SH-SY5Y (cell line): ENCODE measurements around the gene BABAM2.

Source experiments
- GATA2 ChIP-seq: IDR thresholded peaks from 2 replicates; pipeline ENCODE4 v1.6.1; 2011; ENCODE audit warnings: mild to moderate bottlenecking, low read depth, low read length
- GATA3 ChIP-seq: IDR thresholded peaks from 2 replicates; pipeline ENCODE4 v1.6.1; 2011; ENCODE audit warnings: low read depth, mild to moderate bottlenecking, low read length, moderate library complexity

Gene BABAM2

GRCh38 chr2:28279371-28279770 lies 388.8 kb downstream of the BABAM2 start:
- TF ChIP-seq GATA3 (no peak), GATA2 (no peak; the same call in 1 of the 2 replicates)

GRCh38 chr2:28280619-28281018 lies 390.1 kb downstream of the BABAM2 start:
- no peak for TF ChIP-seq GATA3
- no peak for TF ChIP-seq GATA2

- TF ChIP-seq GATA2, result no peak
- TF ChIP-seq GATA3, result no peak
Observed at GRCh38 chr2:28281739-28282138, 391.2 kb downstream of the BABAM2 start.

- TF ChIP-seq GATA2 (no peak), GATA3 (no peak)
Observed at GRCh38 chr2:28282248-28282647, 391.7 kb downstream of the BABAM2 start.

- TF ChIP-seq GATA2, result no peak
- TF ChIP-seq GATA3, result no peak
Observed at GRCh38 chr2:28282861-28283646, 392.5 kb downstream of the BABAM2 start.

GRCh38 chr2:28283861-28284260 lies 393.3 kb downstream of the BABAM2 start:
- TF ChIP-seq GATA2 (no peak), GATA3 (no peak)

GRCh38 chr2:28286678-28287077 lies 396.1 kb downstream of the BABAM2 start:
- TF ChIP-seq GATA3 (no peak), GATA2 (no peak)

- TF ChIP-seq GATA3 (no peak), GATA2 (no peak)
Observed at GRCh38 chr2:28287256-28287915, 396.9 kb downstream of the BABAM2 start.

- TF ChIP-seq GATA3 (no peak), GATA2 (no peak)
Observed at GRCh38 chr2:28288620-28289019, 398.1 kb downstream of the BABAM2 start.

GRCh38 chr2:28291811-28292440 lies 401.4 kb downstream of the BABAM2 start:
- TF ChIP-seq GATA2 (no peak), GATA3 (no peak)

GRCh38 chr2:28292491-28292890 lies 402.0 kb downstream of the BABAM2 start:
- TF ChIP-seq GATA3, result no peak
- no peak for TF ChIP-seq GATA2

- TF ChIP-seq GATA2 (no peak), GATA3 (no peak)
Observed at GRCh38 chr2:28293416-28293815, 402.9 kb downstream of the BABAM2 start.

- TF ChIP-seq GATA3 (no peak), GATA2 (no peak)
Observed at GRCh38 chr2:28294451-28294850, 403.9 kb downstream of the BABAM2 start.

GRCh38 chr2:28296243-28296642 lies 405.7 kb downstream of the BABAM2 start:
- TF ChIP-seq GATA3 (no peak), GATA2 (no peak)
